CD1c-positive myeloid dendritic cell (primary cell): Measurements from ENCODE around the gene FAM118A.
A peak's percentile ranks its signal among the peaks of the same experiment; 100 is the strongest.
"Not testable (repeated sequence)": the region's sequence is repeated elsewhere in the genome, so short reads cannot be mapped to it uniquely, and the experiment has no call there.

ENCODE experiments used
- DNase-seq: peaks from one replicate; pipeline ENCODE4 v3.0.0-alpha.2; 2016; ENCODE audit errors: extremely low spot score

Gene FAM118A

GRCh38 chr22:45308957-45309421 lies 745 bp upstream of the FAM118A start:
- peak; percentile 58 for DNase-seq

DNA sequence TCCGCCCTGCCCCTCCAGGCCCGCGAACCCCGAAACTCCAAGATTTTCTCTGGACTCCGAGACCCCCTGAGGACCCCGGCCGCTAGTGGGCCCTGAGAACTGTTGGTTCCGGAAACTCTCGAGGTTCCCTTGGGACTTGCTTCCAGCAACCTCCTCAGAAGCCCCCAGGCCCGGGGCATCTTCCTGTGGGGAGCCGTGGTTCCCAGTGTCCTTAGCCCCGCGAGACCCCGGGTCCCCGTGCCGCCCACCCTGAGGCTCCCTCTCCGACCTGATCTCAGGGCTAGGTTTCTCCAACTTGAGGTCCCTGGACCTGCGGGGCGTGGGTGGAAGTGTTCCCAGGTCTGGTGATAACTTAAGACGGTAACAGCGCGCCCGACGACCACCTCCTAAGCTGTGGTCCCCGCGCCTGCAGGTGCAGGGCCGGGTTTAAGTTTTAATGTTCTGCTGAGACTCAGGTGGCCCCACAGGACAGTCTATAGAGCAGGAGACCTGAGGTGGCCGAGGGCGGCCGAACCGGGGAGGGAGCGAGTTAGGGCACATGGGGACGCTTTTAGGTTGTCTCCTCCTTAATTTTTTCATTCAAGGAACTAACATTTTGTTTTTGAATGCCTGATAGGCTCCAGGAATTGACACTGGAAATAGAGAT lies 720 bp downstream of the FAM118A start:
- DNase-seq, result no peak

DNA sequence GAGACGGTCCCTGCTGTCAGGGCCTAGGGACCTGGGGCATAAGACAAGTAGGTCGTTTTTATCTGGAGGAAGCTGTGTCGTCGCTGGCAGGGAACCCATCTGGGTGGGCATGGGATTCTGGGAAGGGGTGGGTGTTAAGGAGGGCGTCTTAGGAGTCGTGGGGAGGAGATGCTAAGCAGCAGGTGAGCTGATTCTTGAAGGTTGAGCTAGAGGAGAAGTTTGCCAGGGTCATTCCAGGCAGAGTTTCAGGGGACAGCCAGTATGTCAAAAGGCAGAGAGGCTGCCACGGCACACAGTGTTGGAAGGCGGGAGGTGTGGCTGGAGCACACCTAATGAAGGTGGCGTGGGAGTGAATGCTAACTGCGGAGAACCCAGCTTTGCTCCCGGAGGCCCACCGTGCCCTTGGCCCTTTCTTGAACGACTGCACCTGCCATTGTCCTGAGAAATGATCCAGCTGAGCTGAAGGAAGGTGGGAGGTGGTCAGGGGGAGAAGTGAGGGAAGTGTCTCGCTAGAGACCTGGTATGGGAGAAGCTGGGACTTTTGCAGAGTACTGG lies 1.3 kb downstream of the FAM118A start:
- no peak for DNase-seq

DNA sequence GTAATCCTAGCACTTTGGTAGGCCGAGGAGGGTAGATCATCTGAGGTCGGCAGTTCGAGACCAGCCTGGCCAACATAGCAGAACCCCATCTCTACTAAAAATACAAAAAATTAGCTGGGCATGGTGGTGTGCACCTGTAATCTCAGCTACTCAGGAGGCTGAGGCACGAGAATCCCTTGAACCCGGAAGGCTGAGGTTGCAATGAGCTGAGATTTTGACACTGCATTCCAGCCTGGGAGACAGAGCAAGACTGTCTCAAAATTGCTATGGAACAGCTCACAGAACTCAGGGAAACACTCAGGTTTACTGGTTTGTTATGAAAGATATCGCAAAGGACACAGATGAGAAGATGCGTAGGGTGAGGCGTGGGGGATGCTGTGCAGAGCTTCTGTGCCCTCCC lies 2.7 kb downstream of the FAM118A start:
- DNase-seq, result no peak

GRCh38 chr22:45312856-45313255 lies 3.1 kb downstream of the FAM118A start:
- DNase-seq, result no peak

DNA sequence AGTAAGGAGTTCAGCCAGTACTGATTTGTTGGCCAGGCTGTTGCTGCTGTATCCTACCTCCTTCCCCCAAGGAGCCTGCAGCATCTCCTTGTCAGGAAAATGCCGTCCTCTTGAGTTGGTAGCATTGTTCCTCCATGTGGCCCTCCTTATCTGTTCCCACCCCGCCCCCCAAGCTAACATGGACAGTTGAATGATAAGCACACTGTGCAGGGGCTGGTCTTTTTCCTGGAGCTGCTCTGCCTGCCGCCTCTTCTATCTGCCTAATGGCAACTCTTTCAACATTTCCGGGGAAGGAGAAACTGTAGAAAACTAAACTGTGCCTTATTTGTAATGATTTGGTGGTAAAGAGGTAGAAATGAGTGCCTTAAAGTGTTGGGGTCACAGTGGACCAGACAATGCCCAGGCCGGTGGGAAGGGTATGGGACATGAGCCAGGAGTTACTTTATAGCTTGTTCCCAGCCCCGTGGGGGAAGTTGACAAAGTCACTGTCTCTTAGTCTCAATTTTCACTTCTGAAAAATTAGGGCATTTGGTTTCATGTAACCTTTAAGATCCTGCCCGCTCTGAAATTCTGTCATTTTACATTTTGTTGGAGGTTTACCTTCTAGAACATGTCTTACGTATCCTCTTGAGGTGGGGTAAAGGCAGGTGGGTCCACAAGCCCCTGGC lies 4.5 kb downstream of the FAM118A start:
- DNase-seq, result peak; percentile 53

DNA sequence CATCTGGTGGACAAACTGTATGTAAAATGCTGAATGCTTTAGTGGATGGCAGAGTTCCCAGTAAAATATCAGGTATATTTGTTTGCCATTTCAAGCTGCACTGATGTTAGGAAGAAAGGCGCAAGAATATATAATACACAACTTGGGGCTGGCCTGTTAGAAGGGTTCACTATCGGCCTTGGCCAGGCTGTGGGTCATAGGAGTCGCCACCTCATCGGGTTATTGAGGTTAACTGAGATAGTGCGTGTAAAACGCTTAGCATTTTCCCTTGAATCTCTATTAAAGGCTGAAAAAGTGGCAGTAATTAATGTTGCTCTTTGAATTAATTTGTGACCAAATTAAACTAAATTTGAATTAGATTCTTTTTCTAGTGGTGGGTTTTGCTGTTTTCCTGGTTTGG lies 5.1 kb downstream of the FAM118A start:
- DNase-seq, result no peak

DNA sequence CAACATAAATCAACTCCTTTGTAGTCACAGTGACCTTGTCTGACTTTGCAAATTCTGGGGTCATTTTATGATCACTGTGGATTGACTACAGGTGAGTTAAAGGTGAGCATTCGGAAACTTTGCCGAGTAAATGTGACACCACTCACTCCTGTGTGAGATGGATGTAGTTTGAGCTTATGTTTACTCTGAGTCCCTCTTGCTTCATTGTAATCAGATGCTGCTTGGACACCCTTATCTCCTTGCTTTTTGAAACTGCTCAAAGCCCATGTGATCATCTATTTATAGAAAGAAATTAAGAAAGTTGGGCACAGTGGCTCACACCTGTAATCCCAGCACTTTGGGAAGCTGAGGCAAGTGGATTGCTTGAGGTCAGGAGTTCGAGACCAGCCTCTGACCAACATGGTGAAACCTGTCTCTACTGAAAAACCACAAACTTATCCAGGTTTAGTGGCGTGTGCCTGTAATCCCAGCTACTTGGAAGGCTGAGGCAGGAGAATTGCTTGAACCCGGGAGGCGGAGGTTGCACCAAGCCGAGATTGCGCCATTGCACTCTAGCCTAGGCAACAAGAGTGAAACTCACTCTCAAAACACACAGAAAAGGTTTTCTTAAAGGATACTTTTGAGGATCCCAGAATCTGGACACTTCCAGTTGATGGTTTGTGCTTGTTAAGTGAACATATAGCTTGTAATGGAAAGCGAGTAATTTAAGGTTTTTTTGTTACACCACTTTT lies 7.2 kb downstream of the FAM118A start:
- DNase-seq, result no peak

DNA sequence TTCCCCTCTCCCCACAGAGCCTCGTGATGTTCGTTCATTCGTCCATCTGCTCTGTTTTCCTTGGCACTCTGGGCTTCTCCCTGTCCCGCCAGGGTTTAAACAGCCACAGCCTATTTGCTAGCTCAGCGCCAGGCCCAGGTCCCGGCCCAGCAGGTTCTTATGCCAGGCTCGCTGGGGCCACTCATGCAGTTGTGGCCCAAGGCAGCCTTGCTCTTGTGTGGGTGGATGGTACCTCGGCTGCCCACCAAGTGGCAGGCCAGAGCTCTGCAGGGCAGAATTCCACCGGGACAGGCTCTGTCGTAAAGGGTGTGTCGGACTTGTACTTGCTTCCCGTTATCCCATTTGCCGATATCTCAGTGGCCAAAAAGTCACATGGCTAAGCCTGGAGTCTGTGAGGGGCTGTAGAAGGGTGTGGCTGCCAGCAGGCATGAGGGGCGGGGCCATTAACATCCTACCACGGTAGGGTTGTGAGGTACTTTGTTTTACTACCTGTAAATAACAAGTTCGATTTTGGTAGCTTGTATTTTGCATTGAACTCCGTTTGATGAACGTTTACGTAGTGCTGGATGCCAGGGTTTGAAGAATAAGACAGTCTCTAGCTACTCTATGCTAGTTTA lies 7.9 kb downstream of the FAM118A start:
- DNase-seq, result no peak

DNA sequence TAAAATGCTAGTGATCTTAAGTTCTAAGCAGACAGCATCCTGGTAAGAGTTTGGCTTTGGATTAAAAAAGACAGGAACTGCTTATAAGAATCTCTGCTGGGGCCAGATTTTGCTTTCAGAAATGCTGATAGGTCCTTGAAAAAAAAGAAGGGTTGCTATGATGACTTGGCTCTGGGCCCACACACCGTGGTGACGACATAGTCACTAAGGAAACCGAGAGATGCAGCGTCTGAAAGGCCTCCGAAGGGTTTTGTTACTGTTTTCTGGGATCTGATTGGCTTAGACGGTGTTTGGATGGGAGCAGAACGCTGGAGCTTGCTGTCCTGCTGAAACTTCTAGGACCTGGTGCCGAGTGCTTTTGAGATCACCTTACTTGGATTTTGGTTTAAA lies 8.4 kb downstream of the FAM118A start:
- peak; percentile 94 for DNase-seq

DNA sequence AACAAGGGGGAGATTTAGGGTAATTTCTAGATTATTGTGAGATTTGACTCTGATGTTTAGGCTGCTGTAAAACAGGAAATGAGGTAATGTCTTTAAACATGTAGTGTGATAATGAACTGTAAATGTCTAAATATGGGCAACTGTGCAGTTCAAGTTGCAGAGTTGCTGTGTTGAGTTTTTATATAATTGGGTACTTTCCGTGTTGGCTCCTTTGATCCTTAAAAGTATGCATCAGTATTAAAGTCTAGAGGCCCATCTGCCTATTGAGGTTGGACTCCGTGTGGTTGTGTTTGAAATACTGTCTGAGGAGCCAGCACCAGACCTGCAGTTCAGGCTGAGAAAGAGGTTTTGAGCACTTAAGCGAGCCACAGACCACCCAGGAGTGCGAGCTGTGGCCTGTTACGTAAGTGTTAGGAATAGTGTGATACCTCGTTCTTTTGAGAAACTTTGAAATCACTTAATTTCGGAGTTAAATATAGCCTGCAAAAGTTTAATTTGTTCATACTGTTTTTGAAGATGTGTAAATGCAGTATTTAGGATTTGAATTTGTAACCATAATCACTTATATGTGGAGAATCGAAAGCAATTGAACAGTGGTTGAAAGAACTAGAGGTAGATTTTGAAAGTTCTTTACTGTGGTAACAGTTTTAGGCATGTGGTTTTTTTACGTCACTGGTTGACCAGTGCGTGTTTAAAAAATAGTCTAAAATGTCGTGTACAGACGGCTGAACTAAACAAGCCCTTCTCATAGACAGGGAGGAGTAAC lies 9.0 kb downstream of the FAM118A start:
- DNase-seq, result peak; percentile 76

GRCh38 chr22:45319324-45319685 lies 9.6 kb downstream of the FAM118A start:
- DNase-seq, result no peak

GRCh38 chr22:45320357-45320976 lies 10.7 kb downstream of the FAM118A start:
- DNase-seq, result no peak

DNA sequence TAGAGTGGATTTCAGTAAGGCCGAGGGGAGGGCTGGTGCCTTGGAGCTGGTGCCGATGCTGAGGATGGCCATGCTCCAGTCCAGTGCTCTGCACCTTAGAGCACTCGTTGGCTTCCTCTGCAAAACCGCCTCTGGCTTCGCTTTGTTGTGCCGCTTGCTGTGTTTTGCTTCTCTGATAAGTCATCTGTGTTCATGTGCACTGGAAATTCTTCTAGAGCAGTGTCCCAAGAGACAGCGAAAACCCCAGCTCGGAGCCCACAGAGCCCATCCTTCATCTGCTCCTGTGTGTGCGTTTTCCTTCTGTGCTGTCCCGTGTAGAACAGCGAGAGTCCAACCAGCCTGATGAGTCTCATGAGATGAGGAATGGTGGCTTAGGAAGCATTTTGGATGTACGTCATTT lies 12.1 kb downstream of the FAM118A start:
- DNase-seq, result no peak

DNA sequence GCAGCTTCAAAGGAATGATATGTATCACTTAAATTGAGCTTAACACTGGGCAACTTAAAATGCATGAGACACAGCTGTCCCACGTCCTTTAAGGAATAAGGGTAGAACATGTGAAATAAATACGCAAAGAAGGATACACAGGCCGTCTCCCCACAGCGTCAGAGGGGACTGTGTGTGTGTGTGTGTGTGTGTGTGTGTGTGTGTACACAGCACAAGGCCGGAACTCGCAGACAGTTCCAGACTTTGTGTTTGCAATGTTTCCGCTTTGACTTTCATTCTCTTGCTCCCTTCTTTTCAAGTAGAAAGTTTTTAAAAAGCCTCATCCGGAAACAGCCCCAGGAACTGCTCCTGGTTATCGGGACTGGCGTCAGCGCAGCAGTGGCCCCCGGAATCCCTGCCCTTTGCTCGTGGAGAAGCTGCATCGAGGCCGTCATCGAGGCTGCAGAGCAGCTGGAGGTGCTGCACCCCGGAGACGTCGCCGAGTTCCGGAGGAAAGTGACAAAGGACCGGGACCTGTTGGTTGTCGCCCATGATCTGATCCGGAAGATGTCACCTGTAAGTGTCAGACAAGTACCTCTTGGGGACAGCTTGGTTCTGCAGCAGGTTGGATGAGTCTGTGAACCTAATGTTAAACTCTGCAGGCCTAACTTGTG lies 13.3 kb downstream of the FAM118A start:
- no peak for DNase-seq

- DNase-seq, result no peak
Observed at GRCh38 chr22:45323695-45324094, 14.0 kb downstream of the FAM118A start.

GRCh38 chr22:45324311-45324711 lies 14.6 kb downstream of the FAM118A start:
- no peak for DNase-seq

DNA sequence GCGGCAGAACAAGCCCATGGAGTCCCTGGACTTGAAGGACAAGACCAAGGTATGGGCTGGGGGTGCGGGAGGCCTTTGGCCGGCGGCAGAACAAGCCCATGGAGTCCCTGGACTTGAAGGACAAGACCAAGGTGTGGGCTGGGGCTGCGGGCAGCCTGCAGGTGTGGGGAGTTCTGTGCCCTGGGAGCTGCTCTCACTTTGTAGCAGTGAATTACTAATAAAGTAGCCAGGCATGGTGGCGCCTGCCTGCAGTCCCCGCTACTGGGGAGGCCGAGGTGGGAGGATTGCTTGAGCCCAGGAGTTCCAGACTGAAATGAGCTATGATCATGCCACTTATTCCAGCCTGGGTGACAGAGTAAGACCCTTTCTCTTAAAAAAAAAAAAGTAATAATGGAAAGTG lies 18.5 kb downstream of the FAM118A start:
- DNase-seq, result not testable (repeated sequence)

DNA sequence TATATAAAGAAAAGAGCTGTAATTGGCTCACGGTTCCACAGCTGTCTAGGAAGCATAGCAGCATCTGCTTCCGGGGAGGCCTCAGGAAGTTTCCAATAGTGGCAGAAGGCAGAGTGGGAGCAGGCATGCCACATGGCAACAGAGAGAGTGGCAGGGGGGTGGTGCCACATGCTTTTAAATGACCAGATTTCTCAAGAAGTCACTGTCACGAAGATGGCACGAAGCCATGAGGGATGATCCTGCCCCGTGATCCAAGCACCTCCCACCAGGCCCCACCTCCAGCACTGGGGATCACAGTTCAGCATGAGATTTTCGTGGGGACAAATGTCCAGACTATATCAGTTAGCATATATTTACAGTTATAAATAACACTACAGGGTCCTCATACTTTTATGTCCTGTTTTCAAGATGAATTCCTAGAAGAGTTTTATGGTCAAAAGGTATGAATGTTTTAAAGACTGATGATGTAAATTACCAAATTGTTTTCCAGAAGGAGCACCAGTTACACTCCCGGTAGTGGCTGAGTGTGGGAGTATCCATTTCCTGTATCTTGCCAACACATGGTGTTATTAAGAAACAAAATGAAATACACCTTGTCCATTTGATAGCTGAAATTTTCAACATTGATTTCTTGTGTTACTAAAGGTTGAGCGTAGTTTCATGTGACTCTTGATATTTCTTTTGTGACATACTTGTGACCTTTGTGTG lies 19.2 kb downstream of the FAM118A start:
- peak; percentile 85 for DNase-seq

GRCh38 chr22:45329530-45329936 lies 19.8 kb downstream of the FAM118A start:
- DNase-seq, result no peak
